K562 (cell line): ENCODE measurements around the gene EPHB1. TPM values are rescaled to one million over a fixed set of nuclear protein-coding genes. Genes with fewer than 3 reads are reported as not detected.

Experiments
- ATAC-seq: fragments of 200-7000 bp; cut with Tn5 transposase; 3 replicates; pipeline ENCODE4 v1.9.1; 2020; ENCODE audit warnings: moderate library complexity
- BruUV-seq: library from RNA; stranded (reverse); fragments of 400-500 nt; replicated peaks from 2 replicates; lab custom pipeline; 2021; lab: Mats Ljungman, UMichigan
- CTCF ChIA-PET: fragments of 300-600 bp; formaldehyde crosslinking; extraction: SDS; loops from one replicate; lab custom pipeline; 2021; ENCODE audit warnings: low intra/inter-chr PET ratio; lab: Yijun Ruan, JAX
- POLR2A ChIA-PET: fragments of 300-600, 350-650 bp; sonication (Branson Sonifier 250); formaldehyde crosslinking; extraction: SDS; loops from one replicate; lab custom pipeline; 2021; ENCODE audit warnings: antibody characterized with exemption, inconsistent platforms; lab: Yijun Ruan, JAX
- DNase-seq, 4 experiments: peaks; one replicate each; pipeline versions ENCODE4 v3.0.0 to v3.0.0-alpha.2; 2011 to 2018; ENCODE audit warnings: low spot score in 3 of 4, mixed read lengths in 3 of 4; ENCODE audit errors: extremely low read depth in 1 of 4
- FAIRE-seq: peaks from 2 replicates; lab custom pipeline; 2011; peaks lifted over from hg19 to GRCh38; lab: Jason Lieb, UNC
- H2AFZ ChIP-seq: 2 replicates; pipeline ENCODE4 v1.6.0; 2011; ENCODE audit warnings: low read depth, low read length, control low read depth, inconsistent platforms
- H3K27ac ChIP-seq: fragments of 200-600 bp; 3 replicates; pipeline ENCODE4 v1.8.0; 2011; ENCODE audit warnings: low read depth, mild to moderate bottlenecking, control low read depth, inconsistent platforms, low read length, moderate library complexity, mixed read lengths; ENCODE audit errors: extremely low read depth
- H3K27me3 ChIP-seq, 2 experiments: fragments of 300-600 bp in 1 of 2; 2 replicates in 1 of 2; 3 replicates in 1 of 2; pipeline versions ENCODE4 v1.6.0 to v1.8.0; 2011; ENCODE audit warnings: inconsistent platforms in 2 of 2, low read length in 2 of 2, mild to moderate bottlenecking in 1 of 2, mixed read lengths in 1 of 2, moderate library complexity in 1 of 2; ENCODE audit not compliant: control insufficient read depth in 2 of 2, insufficient read depth in 2 of 2
- H3K36me3 ChIP-seq: fragments of 300-600 bp; 3 replicates; pipeline ENCODE4 v1.8.0; 2011; ENCODE audit warnings: mild to moderate bottlenecking, low read length, inconsistent platforms; ENCODE audit not compliant: control insufficient read depth, insufficient read depth
- H3K4me1 ChIP-seq, 2 experiments: fragments of 200-600 bp in 1 of 2; replicated peaks in 1 of 2; 2 replicates in 1 of 2; 3 replicates in 1 of 2; pipeline versions ENCODE4 v1.5.1 to v1.8.0; 2011; ENCODE audit warnings: inconsistent platforms in 2 of 2, low read length in 2 of 2, mild to moderate bottlenecking in 1 of 2, mixed read lengths in 1 of 2, moderate library complexity in 1 of 2; ENCODE audit not compliant: control insufficient read depth in 2 of 2, insufficient read depth in 2 of 2
- H3K4me2 ChIP-seq: 2 replicates; pipeline ENCODE4 v1.6.1; 2011; ENCODE audit warnings: low read length, control low read depth, inconsistent platforms, mixed read lengths; ENCODE audit not compliant: insufficient read depth
- H3K4me3 ChIP-seq: fragments of 200-600 bp; sonication (generic), shearing (Covaris generic); 2 replicates; pipeline ENCODE4 v1.5.1; 2016; ENCODE audit warnings: control low read depth, inconsistent platforms
- H3K79me2 ChIP-seq: fragments of 200-600 bp; 3 replicates; pipeline ENCODE4 v1.8.0; 2011; ENCODE audit warnings: low read length, inconsistent platforms; ENCODE audit not compliant: control insufficient read depth, insufficient read depth
- H3K9ac ChIP-seq, 2 experiments: 2 replicates each; pipeline versions ENCODE4 v1.6.0 to v1.6.1; 2011; ENCODE audit warnings: low read depth in 2 of 2, low read length in 2 of 2, control low read depth in 1 of 2, inconsistent platforms in 1 of 2, mild to moderate bottlenecking in 1 of 2, mixed read lengths in 1 of 2; ENCODE audit not compliant: insufficient read depth in 1 of 2
- H3K9me1 ChIP-seq: one replicate; pipeline ENCODE4 v1.6.0; 2011; ENCODE audit warnings: inconsistent platforms, mild to moderate bottlenecking, low read length, moderate library complexity; ENCODE audit not compliant: control insufficient read depth, insufficient read depth
- H3K9me3 ChIP-seq: replicated peaks from 2 replicates; pipeline ENCODE4 v1.5.1; 2011; ENCODE audit warnings: low read depth, low read length, inconsistent platforms; ENCODE audit not compliant: control insufficient read depth, insufficient read depth
- H4K20me1 ChIP-seq: replicated peaks from 2 replicates; pipeline ENCODE4 v1.6.1; 2011; ENCODE audit warnings: low read length, inconsistent platforms, mixed read lengths; ENCODE audit not compliant: control insufficient read depth, insufficient read depth
- GTF2B ChIP-seq: IDR thresholded peaks from 2 replicates; pipeline ENCODE4 v1.6.1; 2011; ENCODE audit not compliant: insufficient read length; ENCODE audit errors: extremely low read depth
- HDAC2 ChIP-seq: fragments of 450-650 bp; IDR thresholded peaks from 2 replicates; pipeline ENCODE4 v1.6.1; 2016; ENCODE audit warnings: mild to moderate bottlenecking
- LARP7 ChIP-seq: fragments of 450-650 bp; IDR thresholded peaks from 2 replicates; pipeline ENCODE4 v1.6.1; 2016
- TARDBP ChIP-seq: fragments of 450-650 bp; IDR thresholded peaks from 2 replicates; pipeline ENCODE4 v1.6.1; 2016
- ZBTB43 ChIP-seq: sonication (generic); formaldehyde crosslinking; IDR thresholded peaks from 2 replicates; pipeline ENCODE4 v1.8.0; 2023; ENCODE audit warnings: mild to moderate bottlenecking, missing genetic modification reagents
- ZNF217 ChIP-seq: sonication (generic); formaldehyde crosslinking; IDR thresholded peaks from 2 replicates; pipeline ENCODE4 v1.8.0; 2022; ENCODE audit warnings: mild to moderate bottlenecking, missing genetic modification reagents
- ZNF655 ChIP-seq: fragments of 250-450 bp; sonication (Bioruptor Pico); IDR thresholded peaks from 2 replicates; pipeline ENCODE4 v1.5.0; 2021
- WGBS: fragments of 100-300 bp; shearing (Covaris generic); methylation state at CpG from one replicate; pipeline ENCODE4 v1.1.6; 2016; ENCODE audit warnings: low coverage, mixed read lengths; ENCODE audit not compliant: insufficient coverage; ENCODE audit errors: missing lambda C conversion rate; 5-methylcytosine and 5-hydroxymethylcytosine counted together
- in situ Hi-C: fragments of 300-500 bp; cut with MboI; formaldehyde crosslinking; loops from 4 replicates; pipeline ENCODE4 v1.15.0; 2018; ENCODE audit warnings: inconsistent platforms, mixed read lengths
- intact Hi-C: fragments of 100-400 bp; cut with micrococcal nuclease; formaldehyde crosslinking; loops from 2 replicates; pipeline ENCODE4 v1.14.2; 2022
- polyA plus RNA-seq, 8 experiments: library from polyadenylated mRNA; depleted of rRNA in 4 of 8; stranded (reverse) in 5 of 8; unstranded in 3 of 8; fragments of >200 nt; fragmentation: Nextera tagmentation in 2 of 8; fragmentation: Illumina TruSeq in 1 of 8; extraction: Ambion mirVana in 2 of 8; extraction: Trizol in 1 of 8; gene quantifications; 2 replicates each; pipeline versions ENCODE4 v1.2.1 to v1.2.3, GENCODE V29; 2011 to 2014; ENCODE audit warnings: inconsistent platforms in 1 of 8, missing spikeins in 1 of 8
- total RNA-seq, 7 experiments: library from RNA; depleted of rRNA in 6 of 7; stranded (reverse); fragments of >200 nt in 6 of 7; fragmentation: Illumina TruSeq in 2 of 7; extraction: Trizol in 2 of 7; gene quantifications; 2 replicates each; pipeline versions ENCODE4 v1.2.1 to v1.2.3, GENCODE V29; 2011 to 2021; ENCODE audit warnings: low replicate concordance in 1 of 7

The EPHB1 gene
- total and polyA plus RNA-seq, 9 of the 15 experiments (the other 6 are each of a cell fraction or from before 2014, with no cell fraction given) = 0.29 TPM; not detected in 8

GRCh38 chr3:134772591-134772990, 22.5 kb upstream of the EPHB1 start:
- 0% methylated on average over 1 of the region's 1 CpG for WGBS
- CTCF ChIA-PET = no interaction called here
- Histone ChIP-seq H3K9me3 (no peaks in the 10 kb centered on the region), H4K20me1 (no peaks in the 10 kb centered on the region), H3K36me3 (no peaks in the 10 kb centered on the region), H3K79me2 (no peaks in the 10 kb centered on the region), H3K9ac (no peak overlapping the region), H3K9me1 (no peaks in the 10 kb centered on the region), H3K4me1 (no peaks in the 10 kb centered on the region), H3K27me3 (no peaks in the 10 kb centered on the region), H3K4me3 (no peak overlapping the region), H3K27ac (no peak overlapping the region)
- no peak for ATAC-seq
- POLR2A ChIA-PET = no interaction called here
- in situ Hi-C loops = no loop called here
- FAIRE-seq = no peak
- BruUV-seq = no TSS peak
- TF ChIP-seq HDAC2 = no peak
- no peak for TF ChIP-seq ZBTB43
- TF ChIP-seq ZNF655 (CRISPR knock-in tag) = no peak
- no peak for TF ChIP-seq TARDBP
- TF ChIP-seq ZNF217 = no peak
- no peak for TF ChIP-seq LARP7
- TF ChIP-seq GTF2B = no peak
- TF ChIP-seq, all 486 proteins: peak for 0
- H2AFZ ChIP-seq = no peak overlapping the region
- no peak for DNase-seq
- no peak overlapping the region for H3K4me2 ChIP-seq
- intact Hi-C loops = no loop called here
